Measurements from ENCODE around the gene SAMM50. TPM values are rescaled to one million over a fixed set of nuclear protein-coding genes. Genes with fewer than 3 reads are reported as not detected.

The SAMM50 gene
- total and polyA plus RNA-seq, 10 of the 15 experiments (the other 5 are each of a cell fraction or from before 2014, with no cell fraction given): 38.2 to 126 (median 62.4) TPM

DNA sequence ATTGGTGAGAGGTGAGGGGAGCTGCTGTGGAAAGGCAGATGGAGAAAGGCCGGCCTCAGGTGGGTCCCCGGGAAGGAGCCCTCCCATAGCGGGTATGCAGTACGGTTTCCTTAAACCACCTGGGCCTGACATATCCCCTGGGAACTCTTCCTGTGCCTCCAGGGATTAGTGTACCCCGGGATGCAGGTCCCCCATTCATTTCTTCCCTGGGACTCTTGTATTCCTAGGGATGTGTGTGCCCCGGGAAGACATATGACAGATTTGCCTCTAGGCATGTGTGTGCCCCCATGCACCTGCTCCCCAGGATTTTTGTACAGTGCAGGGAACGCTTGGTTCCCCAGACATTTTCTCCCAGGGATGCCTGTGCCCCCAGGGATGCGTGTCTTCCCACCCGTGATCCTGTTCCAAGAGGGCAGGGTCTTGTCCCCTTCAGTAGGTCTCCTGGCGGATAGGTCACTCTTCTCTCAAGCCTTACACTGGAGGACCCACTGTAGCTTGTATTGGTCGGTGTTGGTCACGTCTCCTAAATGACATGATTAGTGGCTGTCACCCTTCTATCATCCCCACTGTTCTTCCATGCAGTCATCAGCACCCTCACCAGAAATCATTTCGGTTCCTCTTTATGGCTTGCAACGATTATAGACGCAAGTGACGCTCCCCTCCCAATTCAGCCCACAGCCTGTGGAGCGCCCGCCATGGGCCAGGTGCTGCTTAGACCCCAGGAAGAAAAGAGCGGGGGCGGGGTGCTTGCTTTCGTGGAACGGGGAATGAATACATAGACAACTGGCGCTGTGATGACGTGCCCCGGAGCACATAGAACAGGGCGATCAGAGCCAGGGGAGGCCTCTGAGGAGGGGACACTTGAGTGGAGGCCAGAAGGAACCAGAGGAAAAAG lies 70.2 kb downstream of the SAMM50 start (continued):
- TF ChIP-seq, protein P1, sequence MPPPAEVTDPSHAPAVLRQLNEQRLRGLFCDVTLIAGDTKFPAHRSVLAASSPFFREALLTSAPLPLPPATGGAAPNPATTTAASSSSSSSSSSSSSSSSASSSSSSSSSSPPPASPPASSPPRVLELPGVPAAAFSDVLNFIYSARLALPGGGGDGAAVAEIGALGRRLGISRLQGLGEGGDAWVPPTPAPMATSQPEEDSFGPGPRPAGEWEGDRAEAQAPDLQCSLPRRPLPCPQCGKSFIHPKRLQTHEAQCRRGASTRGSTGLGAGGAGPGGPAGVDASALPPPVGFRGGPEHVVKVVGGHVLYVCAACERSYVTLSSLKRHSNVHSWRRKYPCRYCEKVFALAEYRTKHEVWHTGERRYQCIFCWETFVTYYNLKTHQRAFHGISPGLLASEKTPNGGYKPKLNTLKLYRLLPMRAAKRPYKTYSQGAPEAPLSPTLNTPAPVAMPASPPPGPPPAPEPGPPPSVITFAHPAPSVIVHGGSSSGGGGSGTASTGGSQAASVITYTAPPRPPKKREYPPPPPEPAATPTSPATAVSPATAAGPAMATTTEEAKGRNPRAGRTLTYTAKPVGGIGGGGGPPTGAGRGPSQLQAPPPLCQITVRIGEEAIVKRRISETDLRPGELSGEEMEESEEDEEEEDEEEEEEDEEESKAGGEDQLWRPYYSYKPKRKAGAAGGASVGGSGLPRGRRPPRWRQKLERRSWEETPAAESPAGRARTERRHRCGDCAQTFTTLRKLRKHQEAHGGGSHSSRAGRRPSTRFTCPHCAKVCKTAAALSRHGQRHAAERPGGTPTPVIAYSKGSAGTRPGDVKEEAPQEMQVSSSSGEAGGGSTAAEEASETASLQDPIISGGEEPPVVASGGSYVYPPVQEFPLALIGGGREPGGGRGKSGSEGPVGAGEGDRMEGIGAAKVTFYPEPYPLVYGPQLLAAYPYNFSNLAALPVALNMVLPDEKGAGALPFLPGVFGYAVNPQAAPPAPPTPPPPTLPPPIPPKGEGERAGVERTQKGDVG (CRISPR knock-in tag; IDR thresholded peaks at IDR 0.05): no peak
- TF ChIP-seq ZNF24 (IDR thresholded peaks at IDR 0.05) (no peak), SREBF1 (IDR thresholded peaks at IDR 0.05; ENCODE audit: low read length) (no peak), KAT2A (conservative IDR thresholded peaks at IDR 0.05; ENCODE audit: control insufficient read depth, low read depth, low read length) (no peak), SPI1 (IDR thresholded peaks at IDR 0.05; ENCODE audit: borderline replicate concordance, insufficient read depth, low read depth, low read length) (peak; percentile 98), MYB (IDR thresholded peaks at IDR 0.05; ENCODE audit: borderline replicate concordance, low read depth, low read length) (no peak; the same call in 1 of the 2 replicates), CHD4 (IDR thresholded peaks at IDR 0.05) (no peak), MTA2 (IDR thresholded peaks at IDR 0.05; ENCODE audit: low read depth) (peak; percentile 98), ETV6 (conservative IDR thresholded peaks at IDR 0.05 in 1 of 2, IDR thresholded peaks at IDR 0.05 in 1 of 2; ENCODE audit: borderline replicate concordance in 1 of 2, low read depth in 1 of 2) (peak in 1 of 2 experiments; percentile 58; a peak in 2 of 4 replicates), MEF2B (IDR thresholded peaks at IDR 0.05; ENCODE audit: partially characterized antibody, poor library complexity, severe bottlenecking) (peak; percentile 80)
- TF ChIP-seq, protein P2, sequence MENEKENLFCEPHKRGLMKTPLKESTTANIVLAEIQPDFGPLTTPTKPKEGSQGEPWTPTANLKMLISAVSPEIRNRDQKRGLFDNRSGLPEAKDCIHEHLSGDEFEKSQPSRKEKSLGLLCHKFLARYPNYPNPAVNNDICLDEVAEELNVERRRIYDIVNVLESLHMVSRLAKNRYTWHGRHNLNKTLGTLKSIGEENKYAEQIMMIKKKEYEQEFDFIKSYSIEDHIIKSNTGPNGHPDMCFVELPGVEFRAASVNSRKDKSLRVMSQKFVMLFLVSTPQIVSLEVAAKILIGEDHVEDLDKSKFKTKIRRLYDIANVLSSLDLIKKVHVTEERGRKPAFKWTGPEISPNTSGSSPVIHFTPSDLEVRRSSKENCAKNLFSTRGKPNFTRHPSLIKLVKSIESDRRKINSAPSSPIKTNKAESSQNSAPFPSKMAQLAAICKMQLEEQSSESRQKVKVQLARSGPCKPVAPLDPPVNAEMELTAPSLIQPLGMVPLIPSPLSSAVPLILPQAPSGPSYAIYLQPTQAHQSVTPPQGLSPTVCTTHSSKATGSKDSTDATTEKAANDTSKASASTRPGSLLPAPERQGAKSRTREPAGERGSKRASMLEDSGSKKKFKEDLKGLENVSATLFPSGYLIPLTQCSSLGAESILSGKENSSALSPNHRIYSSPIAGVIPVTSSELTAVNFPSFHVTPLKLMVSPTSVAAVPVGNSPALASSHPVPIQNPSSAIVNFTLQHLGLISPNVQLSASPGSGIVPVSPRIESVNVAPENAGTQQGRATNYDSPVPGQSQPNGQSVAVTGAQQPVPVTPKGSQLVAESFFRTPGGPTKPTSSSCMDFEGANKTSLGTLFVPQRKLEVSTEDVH (IDR thresholded peaks at IDR 0.05; ENCODE audit: low read depth, partially characterized antibody): peak; percentile 39
- TF ChIP-seq, protein P3, sequence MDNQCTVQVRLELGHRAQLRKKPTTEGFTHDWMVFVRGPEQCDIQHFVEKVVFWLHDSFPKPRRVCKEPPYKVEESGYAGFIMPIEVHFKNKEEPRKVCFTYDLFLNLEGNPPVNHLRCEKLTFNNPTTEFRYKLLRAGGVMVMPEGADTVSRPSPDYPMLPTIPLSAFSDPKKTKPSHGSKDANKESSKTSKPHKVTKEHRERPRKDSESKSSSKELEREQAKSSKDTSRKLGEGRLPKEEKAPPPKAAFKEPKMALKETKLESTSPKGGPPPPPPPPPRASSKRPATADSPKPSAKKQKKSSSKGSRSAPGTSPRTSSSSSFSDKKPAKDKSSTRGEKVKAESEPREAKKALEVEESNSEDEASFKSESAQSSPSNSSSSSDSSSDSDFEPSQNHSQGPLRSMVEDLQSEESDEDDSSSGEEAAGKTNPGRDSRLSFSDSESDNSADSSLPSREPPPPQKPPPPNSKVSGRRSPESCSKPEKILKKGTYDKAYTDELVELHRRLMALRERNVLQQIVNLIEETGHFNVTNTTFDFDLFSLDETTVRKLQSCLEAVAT (IDR thresholded peaks at IDR 0.05): peak; percentile 64
- TF ChIP-seq, protein P4, sequence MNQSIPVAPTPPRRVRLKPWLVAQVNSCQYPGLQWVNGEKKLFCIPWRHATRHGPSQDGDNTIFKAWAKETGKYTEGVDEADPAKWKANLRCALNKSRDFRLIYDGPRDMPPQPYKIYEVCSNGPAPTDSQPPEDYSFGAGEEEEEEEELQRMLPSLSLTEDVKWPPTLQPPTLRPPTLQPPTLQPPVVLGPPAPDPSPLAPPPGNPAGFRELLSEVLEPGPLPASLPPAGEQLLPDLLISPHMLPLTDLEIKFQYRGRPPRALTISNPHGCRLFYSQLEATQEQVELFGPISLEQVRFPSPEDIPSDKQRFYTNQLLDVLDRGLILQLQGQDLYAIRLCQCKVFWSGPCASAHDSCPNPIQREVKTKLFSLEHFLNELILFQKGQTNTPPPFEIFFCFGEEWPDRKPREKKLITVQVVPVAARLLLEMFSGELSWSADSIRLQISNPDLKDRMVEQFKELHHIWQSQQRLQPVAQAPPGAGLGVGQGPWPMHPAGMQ (IDR thresholded peaks at IDR 0.05; ENCODE audit: borderline replicate concordance): no peak
- TF ChIP-seq, protein P5, sequence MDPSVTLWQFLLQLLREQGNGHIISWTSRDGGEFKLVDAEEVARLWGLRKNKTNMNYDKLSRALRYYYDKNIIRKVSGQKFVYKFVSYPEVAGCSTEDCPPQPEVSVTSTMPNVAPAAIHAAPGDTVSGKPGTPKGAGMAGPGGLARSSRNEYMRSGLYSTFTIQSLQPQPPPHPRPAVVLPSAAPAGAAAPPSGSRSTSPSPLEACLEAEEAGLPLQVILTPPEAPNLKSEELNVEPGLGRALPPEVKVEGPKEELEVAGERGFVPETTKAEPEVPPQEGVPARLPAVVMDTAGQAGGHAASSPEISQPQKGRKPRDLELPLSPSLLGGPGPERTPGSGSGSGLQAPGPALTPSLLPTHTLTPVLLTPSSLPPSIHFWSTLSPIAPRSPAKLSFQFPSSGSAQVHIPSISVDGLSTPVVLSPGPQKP (IDR thresholded peaks at IDR 0.05; ENCODE audit: low read depth, low read length): no peak
- TF ChIP-seq, protein P6, sequence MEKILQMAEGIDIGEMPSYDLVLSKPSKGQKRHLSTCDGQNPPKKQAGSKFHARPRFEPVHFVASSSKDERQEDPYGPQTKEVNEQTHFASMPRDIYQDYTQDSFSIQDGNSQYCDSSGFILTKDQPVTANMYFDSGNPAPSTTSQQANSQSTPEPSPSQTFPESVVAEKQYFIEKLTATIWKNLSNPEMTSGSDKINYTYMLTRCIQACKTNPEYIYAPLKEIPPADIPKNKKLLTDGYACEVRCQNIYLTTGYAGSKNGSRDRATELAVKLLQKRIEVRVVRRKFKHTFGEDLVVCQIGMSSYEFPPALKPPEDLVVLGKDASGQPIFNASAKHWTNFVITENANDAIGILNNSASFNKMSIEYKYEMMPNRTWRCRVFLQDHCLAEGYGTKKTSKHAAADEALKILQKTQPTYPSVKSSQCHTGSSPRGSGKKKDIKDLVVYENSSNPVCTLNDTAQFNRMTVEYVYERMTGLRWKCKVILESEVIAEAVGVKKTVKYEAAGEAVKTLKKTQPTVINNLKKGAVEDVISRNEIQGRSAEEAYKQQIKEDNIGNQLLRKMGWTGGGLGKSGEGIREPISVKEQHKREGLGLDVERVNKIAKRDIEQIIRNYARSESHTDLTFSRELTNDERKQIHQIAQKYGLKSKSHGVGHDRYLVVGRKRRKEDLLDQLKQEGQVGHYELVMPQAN (conservative IDR thresholded peaks at IDR 0.05): peak; percentile 71

Data from GM12878 (cell line).